Left renal pelvis (tissue), 4 donors: ENCODE results near the gene TCF20. TPM values are rescaled to one million over a fixed set of nuclear protein-coding genes. Genes with fewer than 3 reads are reported as not detected.

Experiments used
- DNase-seq, 4 donors: peaks; one replicate each; pipeline ENCODE4 v3.0.0-alpha.2; 2013; ENCODE audit warnings: low read depth in 4 of 4, low spot score in 3 of 4
- polyA plus RNA-seq, 4 donors: library from polyadenylated mRNA; unstranded; fragments of 120-200 nt; gene quantifications; one replicate each; pipeline ENCODE4 v1.2.1, GENCODE V29; 2013; ENCODE audit not compliant: insufficient read length in 4 of 4

Gene TCF20
- polyA plus RNA-seq, 4 donors: 18.4 to 28.4 (median 25.4) TPM

- DNase-seq: no peak
These were observed 13.1 kb upstream of the TCF20 start for GRCh38 chr22:42283278-42284201.

- DNase-seq: no peak
These were observed 12.5 kb upstream of the TCF20 start for GRCh38 chr22:42282943-42283277.

GRCh38 chr22:42282252-42282942, 11.9 kb upstream of the TCF20 start:
- no peak for DNase-seq

GRCh38 chr22:42281706-42282251, 11.3 kb upstream of the TCF20 start:
- no peak for DNase-seq

GRCh38 chr22:42281284-42281683, 10.8 kb upstream of the TCF20 start:
- no peak for DNase-seq

GRCh38 chr22:42280836-42281235, 10.4 kb upstream of the TCF20 start:
- no peak for DNase-seq

GRCh38 chr22:42280140-42280539, 9.7 kb upstream of the TCF20 start:
- DNase-seq: no peak

- no peak for DNase-seq
These were observed 9.1 kb upstream of the TCF20 start for GRCh38 chr22:42279425-42280020.

GRCh38 chr22:42277988-42278776, 7.7 kb upstream of the TCF20 start:
- DNase-seq: no peak

- DNase-seq: no peak
These were observed 6.8 kb upstream of the TCF20 start for GRCh38 chr22:42277232-42277753.

- DNase-seq: no peak
These were observed 5.5 kb upstream of the TCF20 start for GRCh38 chr22:42275970-42276369.

GRCh38 chr22:42275176-42275575, 4.7 kb upstream of the TCF20 start:
- DNase-seq: no peak

GRCh38 chr22:42273855-42274451, 3.5 kb upstream of the TCF20 start:
- DNase-seq: no peak

- DNase-seq: no peak
These were observed 2.1 kb upstream of the TCF20 start for GRCh38 chr22:42272431-42272999.

GRCh38 chr22:42271906-42272305, 1.5 kb upstream of the TCF20 start:
- DNase-seq: no peak

- no peak for DNase-seq
These were observed 849 bp upstream of the TCF20 start for GRCh38 chr22:42271191-42271813.

GRCh38 chr22:42270176-42270509, 310 bp downstream of the TCF20 start:
- no peak for DNase-seq

- DNase-seq: no peak
These were observed 849 bp downstream of the TCF20 start for GRCh38 chr22:42269432-42270175.
